Hippocampal formation (tissue), 2 donors: Measurements from ENCODE around the gene OR6P1.

Source experiments
- DNase-seq, 2 donors: peaks; one replicate each; lab custom pipeline; 2025; lab: John Stamatoyannopoulos, UW

OR6P1 gene

GRCh38 chr1:158516966-158517365, 53.4 kb downstream of the OR6P1 start:
- peak in 1 of 2 donors; percentile 45 for DNase-seq
